ENCODE data around the gene UST.

- TF ChIP-seq MAX (IDR thresholded peaks at IDR 0.05): no peak
- TF ChIP-seq POLR2A (IDR thresholded peaks at IDR 0.05; ENCODE audit: control extremely low read depth in 1 of 2, low read depth in 2 of 2, low read length in 2 of 2): no peak
- TF ChIP-seq CTCF (IDR thresholded peaks at IDR 0.05; ENCODE audit: control extremely low read depth in 1 of 3, insufficient read depth in 1 of 3, low read depth in 1 of 3, low read length in 3 of 3): no peak
- TF ChIP-seq SP1 (IDR thresholded peaks at IDR 0.05; ENCODE audit: low read depth, low read length): no peak
- no peak for TF ChIP-seq CBX5 (IDR thresholded peaks at IDR 0.05; ENCODE audit: low read depth, low read length)
- peak; percentile 89 for TF ChIP-seq TEAD4 (IDR thresholded peaks at IDR 0.05; ENCODE audit: low read depth, low read length)
- no peak for TF ChIP-seq ASH2L (IDR thresholded peaks at IDR 0.05; ENCODE audit: low read length)
- no peak for TF ChIP-seq BRCA1 (IDR thresholded peaks at IDR 0.05; ENCODE audit: low read depth, low read length)
- TF ChIP-seq RBBP5 (IDR thresholded peaks at IDR 0.05; ENCODE audit: borderline replicate concordance, low read depth, low read length): no peak
- no peak for TF ChIP-seq CTBP2 (IDR thresholded peaks at IDR 0.05; ENCODE audit: borderline replicate concordance, insufficient read depth, insufficient read length, low read length)
- TF ChIP-seq SIN3A (conservative IDR thresholded peaks at IDR 0.05 in 1 of 2, IDR thresholded peaks at IDR 0.05 in 1 of 2; ENCODE audit: low read depth in 1 of 2, low read length in 2 of 2): no peak
- TF ChIP-seq EZH2 (IDR thresholded peaks at IDR 0.05; ENCODE audit: low read depth, low read length, severe bottlenecking): no peak
- TF ChIP-seq EP300 (IDR thresholded peaks at IDR 0.05; ENCODE audit: borderline replicate concordance in 1 of 2, low read depth in 2 of 2, low read length in 2 of 2): no peak
Observed at GRCh38 chr6:148980234-148980633, 233.4 kb downstream of the UST start.

Measured in H1 (cell line).